ENCODE data around the gene CATSPER3. TPM values are rescaled to one million over a fixed set of nuclear protein-coding genes. Genes with fewer than 3 reads are reported as not detected.

The CATSPER3 gene
- total RNA-seq, 2 donors from 2014 or later = 0.82 to 0.85 TPM

DNA sequence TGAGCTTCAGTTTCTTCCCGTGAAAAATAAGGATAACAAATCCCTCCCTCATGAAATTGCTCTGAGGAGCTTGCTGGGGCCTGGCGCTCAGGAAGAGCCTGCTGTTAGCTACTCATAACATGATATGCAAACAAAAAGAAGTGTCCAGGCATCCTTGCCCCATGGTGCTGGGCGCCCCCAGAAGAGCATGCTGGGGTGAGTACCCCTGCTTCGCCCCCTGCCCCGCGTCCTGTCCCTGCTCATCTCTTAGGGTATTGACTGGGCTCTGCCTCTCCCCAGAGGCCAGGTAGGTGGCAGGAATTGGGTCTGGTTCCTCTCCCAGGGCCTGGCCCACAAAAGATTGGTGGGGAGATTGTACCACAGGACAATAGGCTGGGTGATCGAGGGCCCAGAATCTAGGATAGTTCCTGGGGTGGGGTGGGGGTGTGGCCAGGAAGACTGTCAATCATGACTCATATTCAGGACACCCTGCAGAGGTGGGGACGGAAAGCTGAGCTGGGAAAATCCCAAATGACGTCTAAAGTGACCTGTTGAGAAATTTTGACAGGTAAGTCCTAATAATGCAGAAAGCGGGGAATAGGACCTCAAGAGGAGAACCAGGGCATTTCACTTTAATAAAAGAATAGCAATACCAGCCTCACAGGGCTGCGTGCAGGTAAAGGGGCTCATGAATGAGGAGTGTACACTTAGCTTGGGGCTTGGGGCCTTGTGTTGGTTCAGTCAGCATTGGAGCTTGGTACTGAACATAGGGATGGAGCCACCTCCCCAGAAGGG is 57.4 kb downstream of the CATSPER3 start:
- peaks cover 33% of the 10 kb centered on the region for H3K27me3 ChIP-seq
- H3K9me3 ChIP-seq = no peaks in the 10 kb centered on the region
- H3K9ac ChIP-seq (ENCODE audit: low read depth in 2 of 2, low read length in 2 of 2) = no peak overlapping the region
- intact Hi-C loops (cut with DNase I) = no loop called here
- H3K27ac ChIP-seq = no peak overlapping the region
- no peaks in the 10 kb centered on the region for H3K36me3 ChIP-seq
- no peaks in the 10 kb centered on the region for H3K4me1 ChIP-seq
- no peak for DNase-seq
- TF ChIP-seq, protein P1, sequence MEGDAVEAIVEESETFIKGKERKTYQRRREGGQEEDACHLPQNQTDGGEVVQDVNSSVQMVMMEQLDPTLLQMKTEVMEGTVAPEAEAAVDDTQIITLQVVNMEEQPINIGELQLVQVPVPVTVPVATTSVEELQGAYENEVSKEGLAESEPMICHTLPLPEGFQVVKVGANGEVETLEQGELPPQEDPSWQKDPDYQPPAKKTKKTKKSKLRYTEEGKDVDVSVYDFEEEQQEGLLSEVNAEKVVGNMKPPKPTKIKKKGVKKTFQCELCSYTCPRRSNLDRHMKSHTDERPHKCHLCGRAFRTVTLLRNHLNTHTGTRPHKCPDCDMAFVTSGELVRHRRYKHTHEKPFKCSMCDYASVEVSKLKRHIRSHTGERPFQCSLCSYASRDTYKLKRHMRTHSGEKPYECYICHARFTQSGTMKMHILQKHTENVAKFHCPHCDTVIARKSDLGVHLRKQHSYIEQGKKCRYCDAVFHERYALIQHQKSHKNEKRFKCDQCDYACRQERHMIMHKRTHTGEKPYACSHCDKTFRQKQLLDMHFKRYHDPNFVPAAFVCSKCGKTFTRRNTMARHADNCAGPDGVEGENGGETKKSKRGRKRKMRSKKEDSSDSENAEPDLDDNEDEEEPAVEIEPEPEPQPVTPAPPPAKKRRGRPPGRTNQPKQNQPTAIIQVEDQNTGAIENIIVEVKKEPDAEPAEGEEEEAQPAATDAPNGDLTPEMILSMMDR (IDR thresholded peaks at IDR 0.05) = no peak
- no peak overlapping the region for H3K4me3 ChIP-seq

- no peaks in the 10 kb centered on the region for H3K36me3 ChIP-seq
- DNase-seq = no peak
- H3K9ac ChIP-seq (ENCODE audit: low read depth in 2 of 2, low read length in 2 of 2) = peak overlapping the region in 1 of 2 donors; percentile 34
- intact Hi-C loops (cut with DNase I) = no loop called here
- H3K4me3 ChIP-seq = no peak overlapping the region
- H3K27me3 ChIP-seq = peaks cover 41% of the 10 kb centered on the region
- TF ChIP-seq, protein P1 (IDR thresholded peaks at IDR 0.05) = no peak
- no peak overlapping the region for H3K27ac ChIP-seq
- no peaks in the 10 kb centered on the region for H3K9me3 ChIP-seq
- H3K4me1 ChIP-seq = peaks cover 7% of the 10 kb centered on the region
Measured at GRCh38 chr5:135025730-135026644, 58.3 kb downstream of the CATSPER3 start.

DNA sequence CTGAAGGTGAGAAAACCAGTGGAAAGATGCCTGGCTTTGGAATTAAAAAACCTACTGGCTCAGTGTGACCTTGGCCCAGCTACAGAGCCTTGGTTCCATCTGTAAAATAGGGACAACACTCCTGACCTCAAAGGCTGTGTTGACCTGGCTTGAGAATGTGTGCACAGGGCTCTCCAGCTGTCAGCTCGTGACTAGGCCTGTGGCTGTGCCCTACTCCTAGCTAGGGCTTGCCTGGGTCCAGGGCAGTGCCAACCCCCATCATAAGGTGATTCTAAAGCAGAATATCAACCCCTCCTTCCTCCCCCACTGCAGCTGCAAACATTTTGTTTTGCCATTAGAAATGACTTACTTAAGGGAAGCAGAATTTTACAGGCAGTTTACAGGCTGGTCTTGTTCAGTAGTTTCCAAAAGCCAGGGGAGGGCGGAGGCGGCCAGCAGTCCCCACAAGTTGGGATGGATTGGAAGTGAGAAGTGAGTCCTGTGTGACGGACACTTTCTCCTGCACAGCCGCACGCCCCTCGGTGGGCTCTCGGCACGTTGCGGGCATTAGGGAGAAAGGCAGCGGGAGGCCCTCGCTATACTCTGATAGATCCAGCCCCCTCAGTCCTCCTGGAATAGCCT is 59.0 kb downstream of the CATSPER3 start:
- DNase-seq = no peak
- intact Hi-C loops (cut with DNase I) = no loop called here
- Histone ChIP-seq H3K4me1 (peaks cover 9% of the 10 kb centered on the region), H3K9me3 (no peaks in the 10 kb centered on the region), H3K27me3 (peaks cover 49% of the 10 kb centered on the region), H3K4me3 (no peak overlapping the region), H3K27ac (no peak overlapping the region), H3K9ac (ENCODE audit: low read depth in 2 of 2, low read length in 2 of 2) (peak overlapping the region; percentile 34 to 57), H3K36me3 (no peaks in the 10 kb centered on the region)
- TF ChIP-seq, protein P1 (IDR thresholded peaks at IDR 0.05) = no peak

DNA sequence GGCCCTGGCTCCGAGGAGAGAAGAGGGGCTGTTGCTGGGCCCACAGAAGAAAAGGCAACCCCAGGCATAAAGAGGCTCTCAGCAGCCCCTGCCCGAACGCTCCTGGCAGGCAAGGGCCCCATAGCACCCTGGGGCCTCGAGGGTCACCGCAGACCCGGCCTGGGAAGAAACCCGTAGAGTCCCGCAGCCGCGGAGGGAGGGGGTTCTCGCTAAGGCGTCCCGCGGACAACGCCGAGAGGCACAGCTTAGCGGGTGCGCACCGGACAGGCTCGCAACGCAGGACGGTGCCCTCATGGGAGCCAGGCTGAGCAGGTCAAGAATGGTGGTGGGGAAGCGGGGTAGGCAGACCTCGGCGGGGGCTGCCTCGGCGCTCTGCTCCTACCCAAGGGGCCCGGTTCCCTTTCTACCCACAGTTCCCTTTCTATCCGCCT is 59.6 kb downstream of the CATSPER3 start:
- Histone ChIP-seq H3K4me3 (no peak overlapping the region), H3K4me1 (peaks cover 9% of the 10 kb centered on the region)
- TF ChIP-seq, protein P1 (IDR thresholded peaks at IDR 0.05) = no peak

More for the DNA sequence above, 59.6 kb downstream of the CATSPER3 start:
- peaks cover 53% of the 10 kb centered on the region for H3K27me3 ChIP-seq
- no peaks in the 10 kb centered on the region for H3K36me3 ChIP-seq
- peak overlapping the region in 1 of 2 donors; percentile 57 for H3K9ac ChIP-seq (ENCODE audit: low read depth in 2 of 2, low read length in 2 of 2)
- H3K9me3 ChIP-seq = no peaks in the 10 kb centered on the region
- no peak for DNase-seq
- no peak overlapping the region for H3K27ac ChIP-seq
- intact Hi-C loops (cut with DNase I) = no loop called here

All from colonic mucosa (tissue), 4 donors.